GM18502 (cell line): ENCODE measurements around the gene FAM221A.
"Not testable (repeated sequence)": the region's sequence is repeated elsewhere in the genome, so short reads cannot be mapped to it uniquely, and the experiment has no call there.

Source experiments
- ATAC-seq: cut with Tn5 transposase; IDR thresholded peaks from one replicate; pipeline ENCODE4 v1.9.1; 2021; ENCODE audit warnings: mild to moderate bottlenecking; ENCODE audit not compliant: unreplicated experiment, poor library complexity

Gene FAM221A

GRCh38 chr7:23679898-23680413, at the start of gene FAM221A:
TSS of gene FAM221A (plus strand) at chr7:23680199. CDS start at chr7:23680219, 20 bp downstream.
- peak; percentile 91 for ATAC-seq

GRCh38 chr7:23633417-23633816, 46.6 kb upstream of the FAM221A start:
- no peak for ATAC-seq

GRCh38 chr7:23645822-23646221, 34.2 kb upstream of the FAM221A start:
- no peak for ATAC-seq

GRCh38 chr7:23653942-23654341, 26.1 kb upstream of the FAM221A start:
- no peak for ATAC-seq

GRCh38 chr7:23654508-23654907, 25.5 kb upstream of the FAM221A start:
- ATAC-seq, result no peak

GRCh38 chr7:23655433-23655832, 24.6 kb upstream of the FAM221A start:
- ATAC-seq, result no peak

- ATAC-seq, result no peak
These were observed 21.1 kb upstream of the FAM221A start for GRCh38 chr7:23658831-23659427.

GRCh38 chr7:23661385-23661784, 18.6 kb upstream of the FAM221A start:
- ATAC-seq, result no peak

GRCh38 chr7:23662124-23662983, 17.6 kb upstream of the FAM221A start:
- ATAC-seq, result no peak

GRCh38 chr7:23662984-23663313, 17.1 kb upstream of the FAM221A start:
- no peak for ATAC-seq

GRCh38 chr7:23664122-23664521, 15.9 kb upstream of the FAM221A start:
- no peak for ATAC-seq

- ATAC-seq, result no peak
These were observed 8.0 kb upstream of the FAM221A start for GRCh38 chr7:23672033-23672432.

GRCh38 chr7:23680414-23681405, 711 bp downstream of the FAM221A start:
- peak; percentile 36 for ATAC-seq

- not testable (repeated sequence) for ATAC-seq
These were observed 4.0 kb downstream of the FAM221A start for GRCh38 chr7:23684041-23684440.

- ATAC-seq, result no peak
These were observed 5.7 kb downstream of the FAM221A start for GRCh38 chr7:23685731-23686130.

- ATAC-seq, result no peak
These were observed 7.0 kb downstream of the FAM221A start for GRCh38 chr7:23687011-23687410.

GRCh38 chr7:23689165-23689564, 9.2 kb downstream of the FAM221A start:
- ATAC-seq, result no peak

GRCh38 chr7:23691320-23691719, 11.3 kb downstream of the FAM221A start:
- ATAC-seq, result no peak

GRCh38 chr7:23693224-23693623, 13.2 kb downstream of the FAM221A start:
- no peak for ATAC-seq

- peak; percentile 80 for ATAC-seq
These were observed 17.0 kb downstream of the FAM221A start for GRCh38 chr7:23696916-23697441.
